Common myeloid progenitor, CD34-positive (primary cell): ENCODE data around the gene TMEM63A.
A peak's percentile ranks its signal among the peaks of the same experiment; 100 is the strongest.

Experiments used
- CTCF ChIA-PET: fragments of 350-600 bp; sonication (Branson Sonifier 250); formaldehyde crosslinking; loops from one replicate; lab custom pipeline; 2021; ENCODE audit warnings: antibody characterized with exemption; lab: Charles Lee
- POLR2A ChIA-PET: fragments of 350-600 bp; sonication (Branson Sonifier 250); formaldehyde crosslinking; loops from one replicate; lab custom pipeline; 2021; ENCODE audit warnings: antibody characterized with exemption; lab: Charles Lee
- DNase-seq, 3 donors: peaks; one replicate each; pipeline versions ENCODE4 v3.0.0 to v3.0.0-alpha.2; 2013
- H3K27ac ChIP-seq, 2 experiments: 1 replicate in 1 of 2; 2 replicates in 1 of 2; pipeline ENCODE4 v1.7.0; 2013; ENCODE audit warnings: inconsistent platforms in 2 of 2, low read length in 2 of 2, mild to moderate bottlenecking in 2 of 2, low read depth in 1 of 2, moderate library complexity in 1 of 2; ENCODE audit not compliant: severe bottlenecking in 2 of 2, insufficient read depth in 1 of 2, poor library complexity in 1 of 2
- H3K27me3 ChIP-seq, 5 experiments: replicated peaks in 2 of 5; 1 replicate in 3 of 5; 2 replicates in 2 of 5; pipeline versions ENCODE4 v1.6.1 to v1.7.0; 2013; ENCODE audit warnings: low read length in 4 of 5, mild to moderate bottlenecking in 2 of 5, moderate library complexity in 2 of 5, inconsistent platforms in 1 of 5; ENCODE audit not compliant: insufficient read depth in 5 of 5, control insufficient read depth in 4 of 5
- H3K36me3 ChIP-seq, 4 experiments: 1 replicate in 2 of 4; 2 replicates in 2 of 4; pipeline versions ENCODE4 v1.6.1 to v1.7.0; 2013; ENCODE audit warnings: low read length in 3 of 4, control low read depth in 1 of 4, mild to moderate bottlenecking in 1 of 4; ENCODE audit not compliant: control insufficient read depth in 4 of 4, insufficient read depth in 4 of 4
- H3K4me1 ChIP-seq, 4 experiments: 1 replicate in 3 of 4; 2 replicates in 1 of 4; pipeline versions ENCODE4 v1.6.1 to v1.7.1; 2013; ENCODE audit warnings: low read length in 3 of 4, mild to moderate bottlenecking in 3 of 4, control low read depth in 1 of 4, inconsistent platforms in 1 of 4, moderate library complexity in 1 of 4; ENCODE audit not compliant: control insufficient read depth in 4 of 4, insufficient read depth in 4 of 4; ENCODE audit errors: control extremely low read depth in 1 of 4
- H3K4me3 ChIP-seq, 7 experiments: 1 replicate in 4 of 7; 2 replicates in 3 of 7; pipeline versions ENCODE4 v1.5.1 to v1.7.0; 2013; ENCODE audit warnings: mild to moderate bottlenecking in 7 of 7, low read length in 6 of 7, moderate library complexity in 6 of 7, inconsistent platforms in 2 of 7, low read depth in 2 of 7, control low read depth in 1 of 7; ENCODE audit not compliant: insufficient read depth in 4 of 7, control insufficient read depth in 1 of 7; ENCODE audit errors: extremely low read depth in 1 of 7
- H3K9me3 ChIP-seq, 5 experiments: 1 replicate in 4 of 5; 2 replicates in 1 of 5; pipeline versions ENCODE4 v1.6.1 to v1.7.1; 2013; ENCODE audit warnings: low read length in 4 of 5, mild to moderate bottlenecking in 2 of 5, inconsistent platforms in 1 of 5, low read depth in 1 of 5, moderate library complexity in 1 of 5; ENCODE audit not compliant: control insufficient read depth in 4 of 5, insufficient read depth in 2 of 5; ENCODE audit errors: control extremely low read depth in 1 of 5
- WGBS: methylation state at CpG from one replicate; pipeline ENCODE4 v1.1.5; 2013; ENCODE audit not compliant: insufficient coverage; 5-methylcytosine and 5-hydroxymethylcytosine counted together

Gene TMEM63A

DNA sequence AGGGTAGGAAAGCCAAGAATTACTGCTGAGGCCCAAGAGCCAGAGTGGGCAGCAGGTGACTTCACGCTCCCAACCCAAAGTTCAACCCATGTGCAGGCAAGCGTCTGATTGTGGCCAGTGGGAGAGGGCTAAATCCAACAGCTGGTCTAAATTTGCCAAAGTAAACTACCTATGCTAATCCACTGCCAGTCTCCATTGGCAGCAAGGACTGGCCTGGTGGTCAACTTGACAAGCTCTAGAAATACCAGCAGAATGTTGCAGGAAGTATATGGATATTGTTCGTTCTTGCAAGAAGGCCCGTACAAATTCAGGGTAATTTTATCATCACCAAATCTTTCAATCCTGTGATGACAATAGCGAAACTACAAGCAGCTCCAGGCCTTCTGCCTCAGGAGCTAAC lies 1.5 kb downstream of the TMEM63A start:
- no peak for DNase-seq
- 36% methylated on average over 5 of the region's 5 CpGs for WGBS
- ChIA-PET POLR2A (no interaction called here), CTCF (interaction anchor here (0.5 to 2.0 kb wide), 16 partner anchors 11 to 406 kb away, joined by 3 to 7 read pairs (median 4); no protein-coding TSS in a partner anchor)
- H3K27ac ChIP-seq = peak overlapping the region; percentile 50 to 91
- peak overlapping the region in 5 of 7 experiments; percentile 89 to 98 (median 95) for H3K4me3 ChIP-seq
- peaks cover 7 to 54% (median 47%) of the 10 kb centered on the region in 4 experiments for H3K4me1 ChIP-seq
- H3K27me3 ChIP-seq = no peaks in the 10 kb centered on the region
- H3K36me3 ChIP-seq = peaks cover 0 to 21% (median 13%) of the 10 kb centered on the region in 4 experiments
- H3K9me3 ChIP-seq = no peaks in the 10 kb centered on the region

DNA sequence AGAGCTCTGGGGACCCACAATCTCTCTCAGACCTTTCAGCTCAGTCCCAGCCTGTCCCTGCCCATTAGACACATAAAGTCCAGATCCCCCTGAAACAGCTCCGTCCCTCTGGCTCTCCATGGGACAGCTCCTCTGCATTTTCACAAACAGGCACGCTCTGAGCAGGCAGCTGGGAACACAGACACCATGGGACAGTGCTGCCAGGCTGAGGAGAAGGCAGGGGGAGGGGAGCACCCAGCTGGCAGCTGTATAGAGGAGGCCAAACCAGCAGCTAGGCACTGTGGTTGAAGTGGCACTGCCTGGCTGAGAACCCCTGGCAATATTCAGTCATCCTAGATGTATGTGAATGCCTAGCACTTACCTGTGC lies 2.0 kb downstream of the TMEM63A start:
- peaks cover 0 to 25% (median 15%) of the 10 kb centered on the region in 4 experiments for H3K36me3 ChIP-seq
- POLR2A ChIA-PET = no interaction called here
- CTCF ChIA-PET = interaction anchor here (0.8 to 2.0 kb wide), 13 partner anchors 11 to 405 kb away, joined by 3 to 7 read pairs (median 4); no protein-coding TSS in a partner anchor
- no peaks in the 10 kb centered on the region for H3K27me3 ChIP-seq
- no peaks in the 10 kb centered on the region for H3K9me3 ChIP-seq
- H3K27ac ChIP-seq = peak overlapping the region; percentile 50 to 91
- peak overlapping the region in 6 of 7 experiments; percentile 30 to 98 (median 90) for H3K4me3 ChIP-seq
- peak in 1 of 3 donors; percentile 35 for DNase-seq
- peaks cover 7 to 57% (median 47%) of the 10 kb centered on the region in 4 experiments for H3K4me1 ChIP-seq
- 82% methylated on average over 2 of the region's 2 CpGs for WGBS

DNA sequence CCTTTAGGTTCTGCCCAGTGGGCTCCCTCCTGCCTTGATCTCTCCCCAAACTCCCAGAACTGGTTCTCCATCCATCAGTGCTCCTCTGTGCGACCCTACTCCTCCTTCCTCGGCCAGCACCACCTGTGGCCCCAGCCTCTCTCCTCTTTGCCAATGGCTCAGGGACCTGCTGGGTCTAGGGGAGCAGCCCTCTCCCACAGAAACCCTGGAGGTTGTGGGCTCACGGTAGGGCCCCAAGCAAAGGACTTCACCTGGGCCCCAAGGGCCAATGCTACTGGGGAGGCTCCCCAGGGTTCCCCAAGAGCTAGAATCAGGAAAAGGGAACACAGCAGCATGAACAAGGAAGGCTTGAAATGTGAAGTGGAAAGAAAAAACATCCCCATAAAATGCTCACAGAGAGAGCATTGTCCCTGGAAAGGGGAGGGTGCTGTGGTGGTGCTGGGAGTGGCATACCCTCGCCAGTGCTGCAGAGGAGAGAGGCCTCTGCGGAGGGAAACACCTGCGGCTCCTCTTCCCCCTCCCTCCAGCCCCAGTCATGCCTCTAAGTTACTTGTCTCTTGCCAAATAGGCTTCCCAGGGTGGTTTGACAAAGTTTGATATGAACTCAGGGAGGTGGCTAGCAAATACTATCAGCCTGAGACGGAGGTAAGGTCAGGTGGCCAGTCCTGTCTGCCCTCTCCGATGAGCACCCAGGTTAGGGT lies 2.5 kb downstream of the TMEM63A start:
- 33% methylated on average over 6 of the region's 8 CpGs for WGBS
- ChIA-PET POLR2A (no interaction called here), CTCF (interaction anchor here (0.8 to 2.0 kb wide), 7 partner anchors 12 to 405 kb away, joined by 3 to 7 read pairs (median 5); no protein-coding TSS in a partner anchor)
- peak overlapping the region in 6 of 7 experiments; percentile 30 to 98 (median 90) for H3K4me3 ChIP-seq
- H3K4me1 ChIP-seq = peaks cover 7 to 57% (median 47%) of the 10 kb centered on the region in 4 experiments
- H3K9me3 ChIP-seq = no peaks in the 10 kb centered on the region
- H3K27me3 ChIP-seq = no peaks in the 10 kb centered on the region
- peak overlapping the region; percentile 50 to 91 for H3K27ac ChIP-seq
- H3K36me3 ChIP-seq = peaks cover 0 to 30% (median 17%) of the 10 kb centered on the region in 4 experiments
- DNase-seq = peak; percentile 58 to 80 (median 70)

DNA sequence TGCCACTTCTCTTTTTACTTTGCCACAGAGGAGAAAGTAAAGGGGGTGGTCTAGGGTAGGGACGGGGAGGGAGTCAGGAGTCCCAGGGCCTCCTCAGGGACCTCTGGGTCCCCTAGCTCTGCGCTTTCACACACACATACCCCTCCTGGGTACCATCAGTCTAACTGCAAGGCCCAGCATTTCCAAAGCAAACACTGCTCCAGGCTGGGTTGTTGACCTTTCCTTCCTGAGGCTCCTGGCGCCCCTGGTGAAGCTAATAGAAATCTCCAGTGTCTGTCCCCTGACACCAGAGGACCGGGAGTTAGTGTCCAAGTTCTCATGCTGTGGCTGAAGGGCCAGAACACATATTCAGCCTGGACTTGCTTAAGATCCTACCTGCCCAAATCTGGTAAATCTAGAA lies 3.9 kb downstream of the TMEM63A start:
- Histone ChIP-seq H3K36me3 (peaks cover 4 to 43% (median 26%) of the 10 kb centered on the region in 4 experiments), H3K27ac (no peak overlapping the region), H3K4me3 (peak overlapping the region in 1 of 7 experiments; percentile 1), H3K9me3 (no peaks in the 10 kb centered on the region), H3K4me1 (peaks cover 7 to 57% (median 46%) of the 10 kb centered on the region in 4 experiments), H3K27me3 (no peaks in the 10 kb centered on the region)
- no peak for DNase-seq
- WGBS = 100% methylated on average over 3 of the region's 4 CpGs
- ChIA-PET CTCF (interaction anchor here (0.7 to 2.4 kb wide), 16 partner anchors 9 to 405 kb away, joined by 3 to 8 read pairs (median 4); partner anchors contain the start of gene LEFTY1), POLR2A (interaction anchor here (1.4 kb wide), 1 partner anchor 12 kb away, joined by 5 read pairs; no protein-coding TSS in a partner anchor)

DNA sequence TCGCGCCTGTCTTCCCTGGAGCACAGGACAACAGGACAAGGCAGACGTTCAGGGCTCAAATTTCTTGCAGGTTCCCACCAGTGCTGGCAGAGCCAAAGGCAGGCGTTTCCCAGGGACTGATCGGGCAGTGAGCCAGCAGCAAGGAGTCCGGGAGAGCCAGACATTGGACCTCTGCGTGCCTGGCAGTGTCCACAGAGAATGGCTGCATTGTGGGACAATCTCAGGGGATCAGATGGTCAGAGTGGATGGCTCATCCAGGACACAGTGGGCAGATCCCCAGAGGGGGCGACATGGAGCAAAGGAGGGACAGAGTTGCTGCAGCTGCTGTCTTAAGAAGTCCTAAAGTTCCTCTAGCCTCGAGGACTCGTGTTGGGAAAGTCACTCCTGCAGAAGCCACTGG lies 4.6 kb downstream of the TMEM63A start:
- Histone ChIP-seq H3K27ac (no peak overlapping the region), H3K27me3 (no peaks in the 10 kb centered on the region), H3K9me3 (no peaks in the 10 kb centered on the region), H3K36me3 (peaks cover 7 to 49% (median 31%) of the 10 kb centered on the region in 4 experiments), H3K4me1 (peaks cover 7 to 50% (median 42%) of the 10 kb centered on the region in 4 experiments), H3K4me3 (peak overlapping the region in 1 of 7 experiments; percentile 1)
- ChIA-PET CTCF (interaction anchor here (0.7 to 2.4 kb wide), 18 partner anchors 8 to 404 kb away, joined by 3 to 8 read pairs (median 4); partner anchors contain the start of gene LEFTY1), POLR2A (interaction anchor here (0.6 to 1.4 kb wide), 2 partner anchors 11 to 289 kb away, joined by 5 read pairs; no protein-coding TSS in a partner anchor)
- 79% methylated on average over 10 of the region's 10 CpGs for WGBS
- DNase-seq = peak in 1 of 3 donors; percentile 48

DNA sequence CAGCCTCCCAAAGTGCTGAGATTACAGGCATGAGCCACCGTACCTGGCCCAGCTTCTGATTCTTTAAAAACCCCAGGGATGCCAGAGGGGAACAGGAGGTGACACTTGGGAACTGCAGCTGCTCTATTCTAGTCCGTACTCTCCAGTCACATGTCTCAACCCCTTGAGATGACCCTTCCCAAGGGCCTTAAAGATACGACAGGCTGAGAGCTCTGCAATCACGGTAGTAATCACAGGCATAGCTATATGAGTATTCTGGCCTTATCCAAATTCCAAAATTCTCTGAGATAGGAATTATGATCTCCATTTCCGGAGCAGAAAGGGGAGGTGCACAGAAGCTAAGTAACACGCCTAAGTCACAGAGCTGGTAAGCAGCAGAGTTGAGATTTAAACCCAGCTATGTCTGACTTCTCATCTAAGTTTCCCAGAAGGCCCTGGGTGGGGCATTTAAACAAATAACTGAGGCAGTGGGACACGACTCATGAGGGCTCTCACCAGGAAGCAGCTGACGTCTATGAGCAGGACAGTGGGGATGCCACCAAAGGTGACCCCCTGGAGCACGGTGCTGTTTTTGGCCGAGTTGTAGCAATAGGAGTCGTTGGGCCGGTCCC lies 5.2 kb downstream of the TMEM63A start:
- ChIA-PET POLR2A (interaction anchor here (0.6 to 1.4 kb wide), 2 partner anchors 11 to 290 kb away, joined by 5 read pairs; no protein-coding TSS in a partner anchor), CTCF (interaction anchor here (0.6 to 2.4 kb wide), 14 partner anchors 8 to 403 kb away, joined by 3 to 8 read pairs (median 4); partner anchors contain the start of gene LEFTY1)
- no peak for DNase-seq
- WGBS = 98% methylated on average over 12 of the region's 12 CpGs
- H3K9me3 ChIP-seq = no peaks in the 10 kb centered on the region
- H3K4me3 ChIP-seq = no peak overlapping the region
- no peak overlapping the region for H3K27ac ChIP-seq
- peaks cover 7 to 48% (median 41%) of the 10 kb centered on the region in 4 experiments for H3K4me1 ChIP-seq
- H3K27me3 ChIP-seq = no peaks in the 10 kb centered on the region
- peaks cover 7 to 53% (median 32%) of the 10 kb centered on the region in 4 experiments for H3K36me3 ChIP-seq
